ENCODE measurements around the gene ABHD8.
"Not testable (repeated sequence)": the region's sequence is repeated elsewhere in the genome, so short reads cannot be mapped to it uniquely, and the experiment has no call there.

Gene ABHD8

DNA sequence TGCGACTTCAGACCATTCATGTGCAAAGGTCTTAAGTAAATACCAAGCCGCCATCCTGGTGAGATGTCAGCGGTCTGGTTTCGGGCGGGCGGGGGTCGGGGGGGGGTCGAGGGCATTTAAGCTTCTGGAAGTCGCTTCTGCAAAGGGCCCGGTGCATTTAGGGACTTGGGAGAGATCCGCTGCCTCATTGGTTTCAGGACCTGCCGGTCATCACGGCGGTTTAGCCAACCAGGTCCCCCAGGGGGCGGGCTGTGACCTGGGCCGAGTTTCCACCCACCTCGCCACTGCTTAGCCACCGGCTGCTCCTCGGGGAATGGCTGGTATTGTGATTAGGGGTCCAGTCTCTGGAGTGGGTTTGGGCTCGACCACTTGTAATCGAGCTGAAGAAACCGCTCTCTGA is 13.7 kb downstream of the ABHD8 start:
- Histone ChIP-seq H3K4me1 (ENCODE audit: insufficient read depth, low read length) (no peaks in the 10 kb centered on the region; the same call in 1 of the 2 replicates), H3K36me3 (ENCODE audit: insufficient read depth, low read length) (no peaks in the 10 kb centered on the region; the same call in 1 of the 2 replicates), H3K9me3 (ENCODE audit: control insufficient read depth, insufficient read depth, low read length) (no peaks in the 10 kb centered on the region), H3K9ac (ENCODE audit: low read depth, low read length) (no peak overlapping the region; the same call in 1 of the 2 replicates)

DNA sequence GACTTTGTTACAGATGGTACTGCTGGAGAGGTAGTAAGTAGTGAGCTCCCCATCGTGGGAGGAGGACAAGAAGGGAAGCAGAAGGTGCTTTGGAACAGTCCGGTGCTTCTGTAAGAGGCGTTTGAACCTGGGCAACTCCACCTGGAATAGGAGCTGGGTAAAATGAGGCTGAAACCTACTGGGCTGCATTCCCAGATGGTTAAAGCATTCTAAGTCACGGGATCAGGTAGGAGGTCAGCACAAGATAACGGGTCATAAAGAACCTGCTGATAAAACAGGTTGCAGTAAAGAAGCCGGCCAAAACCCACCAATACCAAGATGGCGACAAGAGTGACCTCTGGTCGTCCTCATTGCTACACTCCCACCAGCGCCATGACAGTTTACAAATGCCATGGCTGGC is 16.5 kb downstream of the ABHD8 start:
- Histone ChIP-seq H3K4me1 (ENCODE audit: insufficient read depth, low read length) (no peaks in the 10 kb centered on the region), H3K9ac (ENCODE audit: low read depth, low read length) (no peak overlapping the region), H3K36me3 (ENCODE audit: insufficient read depth, low read length) (no peaks in the 10 kb centered on the region; the same call in 1 of the 2 replicates), H3K9me3 (ENCODE audit: control insufficient read depth, insufficient read depth, low read length) (no peaks in the 10 kb centered on the region)

DNA sequence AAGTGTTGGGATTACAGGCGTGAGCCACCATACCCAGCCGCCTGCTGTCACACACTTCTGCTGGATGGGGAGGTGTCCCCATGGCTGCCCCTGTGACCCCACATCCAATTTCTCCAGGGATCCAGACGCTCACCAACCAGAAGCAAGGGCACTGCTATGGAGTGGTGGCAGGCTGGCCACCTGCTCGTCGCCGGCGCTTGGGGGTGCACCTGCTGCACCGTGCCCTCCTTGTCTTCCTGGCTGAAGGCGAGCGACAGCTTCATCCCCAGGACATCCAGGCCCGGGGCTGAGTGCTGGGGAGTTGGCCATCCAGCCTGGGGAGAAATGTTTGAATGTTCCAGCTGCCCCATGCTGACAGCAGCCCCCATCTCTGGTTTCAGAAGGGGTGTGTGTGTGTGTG is 17.0 kb downstream of the ABHD8 start:
- Histone ChIP-seq H3K36me3 (ENCODE audit: insufficient read depth, low read length) (no peaks in the 10 kb centered on the region; the same call in 1 of the 2 replicates), H3K9ac (ENCODE audit: low read depth, low read length) (no peak overlapping the region), H3K4me1 (ENCODE audit: insufficient read depth, low read length) (no peaks in the 10 kb centered on the region), H3K9me3 (ENCODE audit: control insufficient read depth, insufficient read depth, low read length) (no peaks in the 10 kb centered on the region)

DNA sequence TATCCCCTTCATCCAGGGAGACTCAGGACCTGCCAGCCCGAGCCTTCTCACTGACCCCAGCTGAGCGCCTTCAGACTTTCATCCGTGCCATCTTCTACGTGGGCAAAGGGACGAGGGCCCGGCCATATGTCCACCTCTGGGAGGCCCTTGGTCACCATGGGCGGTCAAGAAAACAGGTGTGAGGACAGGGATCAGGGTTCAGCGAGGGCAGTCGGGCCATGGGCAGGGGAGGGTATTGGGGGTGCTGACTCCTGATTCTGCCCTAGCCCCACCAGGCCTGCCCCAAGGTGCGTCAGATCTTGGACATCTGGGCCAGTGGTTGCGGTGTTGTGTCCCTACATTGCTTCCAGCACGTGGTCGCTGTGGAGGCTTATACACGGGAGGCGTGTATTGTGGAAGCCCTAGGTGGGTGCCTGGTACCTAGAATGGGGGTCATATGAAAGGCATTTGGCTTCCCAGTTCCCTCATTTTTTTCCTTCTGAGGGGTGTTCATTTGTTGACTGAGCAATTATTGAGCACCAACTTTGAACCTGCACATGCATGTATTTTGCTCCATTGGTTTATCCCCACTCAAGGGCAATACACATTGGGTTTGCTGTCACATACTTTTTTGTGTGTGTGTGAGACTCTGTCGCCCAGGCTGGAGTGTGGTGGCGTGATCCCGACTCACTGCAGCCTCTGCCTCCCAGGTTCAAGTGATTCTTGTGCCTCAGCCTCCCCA is 17.6 kb downstream of the ABHD8 start:
- H3K9ac ChIP-seq (ENCODE audit: low read depth, low read length): no peak overlapping the region
- H3K36me3 ChIP-seq (ENCODE audit: insufficient read depth, low read length): no peaks in the 10 kb centered on the region; the same call in 1 of the 2 replicates
- H3K4me1 ChIP-seq (ENCODE audit: insufficient read depth, low read length): no peaks in the 10 kb centered on the region
- H3K9me3 ChIP-seq (ENCODE audit: control insufficient read depth, insufficient read depth, low read length): no peaks in the 10 kb centered on the region

DNA sequence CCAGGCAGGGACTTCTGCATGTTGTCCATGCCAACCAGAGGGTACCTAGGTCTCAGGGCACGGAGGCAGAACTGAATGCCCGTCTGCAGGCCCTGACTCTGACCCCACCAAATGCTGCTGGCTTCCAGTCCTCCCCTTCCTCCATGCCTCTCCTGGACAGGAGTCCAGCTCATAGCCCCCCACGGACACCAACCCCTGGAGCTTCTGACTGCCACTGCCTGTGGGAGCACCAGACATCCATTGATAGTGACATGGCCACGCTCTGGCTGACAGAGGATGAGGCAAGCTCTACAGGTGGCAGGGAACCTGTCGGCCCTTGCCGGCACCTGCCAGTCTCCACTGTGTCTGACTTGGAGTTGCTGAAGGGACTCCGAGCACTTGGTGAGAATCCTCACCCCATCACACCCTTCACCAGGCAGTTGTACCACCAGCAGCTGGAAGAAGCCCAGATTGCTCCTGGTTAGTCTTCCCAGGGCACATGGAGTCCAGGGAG is 19.7 kb downstream of the ABHD8 start:
- Histone ChIP-seq H3K9me3 (ENCODE audit: control insufficient read depth, insufficient read depth, low read length) (no peaks in the 10 kb centered on the region), H3K9ac (ENCODE audit: low read depth, low read length) (no peak overlapping the region), H3K4me1 (ENCODE audit: insufficient read depth, low read length) (no peaks in the 10 kb centered on the region), H3K36me3 (ENCODE audit: insufficient read depth, low read length) (no peaks in the 10 kb centered on the region; the same call in 1 of the 2 replicates)

DNA sequence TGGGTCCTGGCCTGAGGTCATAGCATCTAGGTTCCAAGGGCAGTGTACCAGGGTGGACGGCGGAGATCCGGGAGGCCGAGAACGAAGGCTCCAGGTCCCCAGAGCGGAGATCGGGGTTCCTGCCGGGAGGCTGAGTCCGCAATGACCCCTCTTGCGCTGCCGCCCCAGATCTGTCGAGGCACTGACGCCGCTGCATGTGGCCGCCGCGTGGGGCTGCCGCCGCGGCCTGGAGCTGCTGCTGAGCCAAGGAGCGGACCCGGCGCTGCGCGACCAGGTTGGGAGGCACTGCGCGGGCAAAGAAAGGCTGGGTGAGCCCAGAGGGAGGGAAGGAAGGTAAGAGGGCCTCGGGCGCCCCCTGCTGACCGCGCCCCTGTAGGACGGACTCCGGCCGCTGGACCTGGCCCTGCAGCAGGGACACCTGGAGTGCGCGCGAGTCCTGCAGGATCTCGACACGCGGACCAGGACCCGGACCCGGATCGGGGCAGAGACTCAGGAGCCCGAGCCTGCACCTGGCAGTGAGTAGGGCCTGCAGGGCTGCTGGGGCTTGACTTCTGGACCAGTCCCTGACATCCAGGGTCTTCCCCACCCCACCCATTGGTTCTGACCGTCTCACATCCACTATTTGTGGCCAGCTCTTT is 20.6 kb downstream of the ABHD8 start:
- no peaks in the 10 kb centered on the region for H3K4me1 ChIP-seq (ENCODE audit: insufficient read depth, low read length)
- peak overlapping the region; percentile 49; the same call in 1 of the 2 replicates for H3K9ac ChIP-seq (ENCODE audit: low read depth, low read length)
- H3K9me3 ChIP-seq (ENCODE audit: control insufficient read depth, insufficient read depth, low read length): no peaks in the 10 kb centered on the region
- peaks cover under 1% of the 10 kb centered on the region; the same call in 1 of the 2 replicates for H3K36me3 ChIP-seq (ENCODE audit: insufficient read depth, low read length)

DNA sequence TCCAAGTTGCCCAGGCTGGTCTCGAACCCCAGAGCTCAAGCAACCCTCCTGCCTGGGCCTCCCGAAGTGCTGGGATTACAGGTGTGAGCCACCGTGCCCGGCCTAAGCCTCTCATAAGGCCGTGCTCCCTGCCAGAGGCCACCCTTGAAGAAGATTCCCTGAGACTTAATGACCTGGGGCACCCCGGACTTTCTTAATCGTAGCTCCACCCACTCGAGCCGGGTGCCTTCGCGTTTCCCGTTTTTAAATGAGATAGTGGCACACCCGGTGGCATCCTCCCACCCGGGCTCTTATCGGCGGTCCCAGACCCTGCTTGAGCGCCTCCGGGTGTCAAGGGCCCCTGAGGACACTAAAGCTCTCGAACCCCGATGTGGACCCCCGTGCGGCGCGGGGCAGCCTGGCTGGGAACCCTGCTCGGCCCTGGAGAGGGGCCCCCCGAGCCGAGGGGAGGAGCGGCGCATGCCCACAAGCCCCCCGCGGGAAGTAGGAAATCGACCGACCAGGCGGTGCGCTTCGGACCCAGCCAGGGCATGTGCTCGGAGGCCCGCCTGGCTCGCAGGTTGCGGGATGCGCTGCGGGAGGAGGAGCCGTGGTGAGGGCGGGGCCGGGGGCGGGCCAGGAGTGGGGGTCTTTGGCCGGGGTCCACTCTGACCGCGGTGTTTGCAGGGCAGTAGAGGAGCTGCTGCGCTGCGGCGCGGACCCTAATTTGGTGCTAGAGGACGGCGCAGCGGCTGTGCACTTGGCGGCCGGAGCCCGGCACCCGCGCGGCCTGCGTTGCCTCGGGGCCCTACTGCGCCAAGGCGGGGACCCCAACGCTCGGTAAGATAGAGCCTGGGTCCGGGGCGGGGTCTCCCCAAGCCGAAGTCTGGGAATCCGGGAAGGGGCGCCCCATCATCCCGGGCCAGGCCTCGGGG is 21.6 kb downstream of the ABHD8 start, which contains the start of gene ANKLE1:
Gene ANKLE1 (plus strand): TSS at position 511 of the 914 bp plus-strand sequence. CDS start 20 bp downstream, at position 531.
- Histone ChIP-seq H3K36me3 (ENCODE audit: insufficient read depth, low read length) (peaks cover 9% of the 10 kb centered on the region), H3K4me1 (ENCODE audit: insufficient read depth, low read length) (no peaks in the 10 kb centered on the region), H3K9me3 (ENCODE audit: control insufficient read depth, insufficient read depth, low read length) (no peaks in the 10 kb centered on the region), H3K9ac (ENCODE audit: low read depth, low read length) (peak within 1 kb of the TSS; percentile 49; the same call in 1 of the 2 replicates)

DNA sequence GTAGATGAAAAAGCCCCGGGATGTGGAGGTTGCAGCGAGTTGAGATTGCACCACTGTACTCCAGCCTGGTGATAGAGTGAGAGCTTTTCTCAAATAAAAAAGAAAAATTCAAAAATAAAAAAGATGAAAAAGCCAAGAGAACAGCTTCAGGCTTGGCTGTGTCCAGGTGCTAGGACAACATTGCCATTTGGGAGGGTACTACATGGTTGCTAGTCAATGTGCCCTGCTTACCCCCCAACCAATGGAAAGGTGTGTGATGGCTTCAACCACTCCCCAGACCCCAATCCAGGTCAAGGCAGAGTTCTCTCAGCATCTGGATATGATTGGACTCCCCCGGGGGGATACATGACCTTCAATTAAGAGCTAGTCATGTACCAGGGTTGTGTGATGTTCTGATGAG is 23.8 kb downstream of the ABHD8 start:
- Histone ChIP-seq H3K9me3 (ENCODE audit: control insufficient read depth, insufficient read depth, low read length) (no peaks in the 10 kb centered on the region), H3K36me3 (ENCODE audit: insufficient read depth, low read length) (peaks cover 12% of the 10 kb centered on the region), H3K9ac (ENCODE audit: low read depth, low read length) (no peak overlapping the region), H3K4me1 (ENCODE audit: insufficient read depth, low read length) (no peaks in the 10 kb centered on the region)

DNA sequence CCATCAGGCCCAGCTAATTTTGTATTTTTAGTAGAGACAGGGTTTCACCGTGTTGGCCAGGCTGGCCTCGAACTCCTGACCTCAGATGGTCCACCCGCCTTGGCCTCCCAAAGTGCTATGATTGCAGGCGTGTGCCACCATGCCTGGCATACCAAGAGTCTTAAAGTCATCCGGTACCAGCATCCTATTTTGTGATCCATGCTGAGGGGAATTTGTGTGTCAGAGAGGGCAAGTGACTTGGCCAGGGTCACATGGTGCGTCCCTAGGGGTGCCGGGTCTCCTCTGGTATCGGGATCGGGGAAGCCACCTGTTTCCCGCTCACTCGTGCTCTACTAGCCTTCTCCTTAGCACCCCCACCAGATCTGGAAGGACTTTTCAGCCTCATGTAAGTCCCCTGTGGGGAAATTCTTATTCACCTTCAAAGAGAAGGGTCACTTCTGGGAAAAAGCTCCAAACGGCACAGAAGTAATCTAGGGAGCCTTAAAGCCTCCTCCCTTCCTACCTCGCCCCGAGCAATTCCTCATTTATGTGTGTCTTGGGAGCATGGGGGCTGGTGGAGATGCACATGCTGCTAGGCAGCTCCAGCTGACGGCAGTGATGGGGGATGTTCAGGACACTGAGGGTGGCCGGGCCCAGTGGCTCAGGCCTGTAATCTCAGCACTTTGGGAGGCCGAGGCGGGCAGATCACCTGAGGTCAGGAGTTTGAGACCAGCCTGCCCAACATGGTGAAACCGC is 27.6 kb downstream of the ABHD8 start:
- Histone ChIP-seq H3K9me3 (ENCODE audit: control insufficient read depth, insufficient read depth, low read length) (no peaks in the 10 kb centered on the region), H3K4me1 (ENCODE audit: insufficient read depth, low read length) (no peaks in the 10 kb centered on the region), H3K9ac (ENCODE audit: low read depth, low read length) (no peak overlapping the region), H3K36me3 (ENCODE audit: insufficient read depth, low read length) (peaks cover 28% of the 10 kb centered on the region)

DNA sequence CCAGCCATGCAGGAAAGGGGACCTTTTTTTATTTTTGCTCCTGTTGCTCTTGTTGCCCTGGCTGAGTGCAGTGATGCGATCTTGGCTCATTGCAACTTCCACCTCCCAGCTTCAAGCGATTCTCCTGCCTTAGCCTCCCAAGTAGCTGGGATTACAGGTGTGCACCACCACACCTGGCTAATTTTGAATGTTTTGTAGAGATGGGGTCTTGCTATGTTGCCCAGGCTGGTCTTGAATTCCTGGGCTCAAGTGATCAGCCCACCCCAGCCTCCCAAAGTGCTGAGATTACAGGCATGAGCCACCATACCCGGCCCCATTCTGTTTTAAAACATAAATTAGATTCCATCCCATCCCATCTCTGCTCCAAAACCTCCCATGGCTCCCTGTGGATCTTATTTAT is 28.3 kb downstream of the ABHD8 start:
- peaks cover 28% of the 10 kb centered on the region for H3K36me3 ChIP-seq (ENCODE audit: insufficient read depth, low read length)
- H3K9ac ChIP-seq (ENCODE audit: low read depth, low read length); H3K9me3 ChIP-seq (ENCODE audit: control insufficient read depth, insufficient read depth, low read length); H3K4me1 ChIP-seq (ENCODE audit: insufficient read depth, low read length): not testable (repeated sequence)

DNA sequence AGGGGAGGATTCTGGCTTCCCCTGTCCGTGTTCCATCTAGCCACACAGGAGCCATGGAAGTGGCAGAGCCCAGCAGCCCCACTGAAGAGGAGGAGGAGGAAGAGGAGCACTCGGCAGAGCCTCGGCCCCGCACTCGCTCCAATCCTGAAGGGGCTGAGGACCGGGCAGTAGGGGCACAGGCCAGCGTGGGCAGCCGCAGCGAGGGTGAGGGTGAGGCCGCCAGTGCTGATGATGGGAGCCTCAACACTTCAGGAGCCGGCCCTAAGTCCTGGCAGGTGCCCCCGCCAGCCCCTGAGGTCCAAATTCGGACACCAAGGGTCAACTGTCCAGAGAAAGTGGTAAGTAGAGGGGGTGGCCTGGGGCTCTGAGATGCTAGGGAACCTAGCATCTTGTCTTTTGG is 34.5 kb downstream of the ABHD8 start:
- Histone ChIP-seq H3K9me3 (ENCODE audit: control insufficient read depth, insufficient read depth, low read length) (no peaks in the 10 kb centered on the region), H3K4me1 (ENCODE audit: insufficient read depth, low read length) (peaks cover 9% of the 10 kb centered on the region), H3K9ac (ENCODE audit: low read depth, low read length) (no peak overlapping the region), H3K36me3 (ENCODE audit: insufficient read depth, low read length) (peaks cover 13% of the 10 kb centered on the region)

DNA sequence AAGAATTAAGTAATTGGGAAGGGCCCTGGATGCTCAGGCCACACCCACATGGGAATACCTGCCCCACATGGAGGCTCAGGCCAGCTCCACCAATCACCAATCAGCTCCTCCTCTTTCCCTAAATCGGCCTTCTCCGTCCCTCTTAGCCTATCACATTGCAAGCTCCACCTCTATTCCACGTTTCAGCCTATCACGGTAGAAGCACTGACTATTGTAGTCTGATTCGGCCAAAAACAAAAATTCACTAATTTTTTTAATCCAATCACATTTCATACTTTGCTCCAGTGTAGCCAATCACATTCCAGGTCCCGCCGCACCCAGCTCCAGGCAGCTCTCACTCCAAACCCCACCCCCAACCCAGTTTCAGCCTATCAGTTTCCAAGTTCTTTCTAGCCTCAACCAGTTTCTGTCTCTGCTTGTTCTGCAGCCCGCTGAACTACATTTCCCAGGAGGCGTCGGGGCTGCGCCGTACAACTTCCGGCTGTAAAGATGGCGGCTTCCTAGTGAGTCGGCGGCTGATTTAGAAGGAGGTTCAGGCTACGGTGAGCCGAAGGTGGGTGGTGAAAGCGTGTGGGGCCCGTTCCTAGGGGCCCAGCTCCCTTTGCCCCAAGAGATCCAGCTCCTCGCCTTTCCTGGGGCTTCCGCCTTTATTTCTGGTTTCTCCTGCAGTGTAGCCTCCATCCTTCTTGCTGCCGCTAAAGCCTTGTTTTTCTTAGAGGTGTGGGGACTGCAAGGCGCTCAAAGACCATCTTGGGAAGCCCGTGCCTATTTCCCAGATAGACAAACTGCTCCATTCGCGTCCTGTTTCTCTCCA is 36.0 kb downstream of the ABHD8 start, which contains the start of gene BABAM1:
Gene BABAM1 (plus strand): TSS at position 469 of the 814 bp plus-strand sequence. CDS start 1,364 bp downstream, outside the sequence.
- H3K36me3 ChIP-seq (ENCODE audit: insufficient read depth, low read length): peaks cover 7% of the 10 kb centered on the region
- no peaks in the 10 kb centered on the region for H3K9me3 ChIP-seq (ENCODE audit: control insufficient read depth, insufficient read depth, low read length)
- H3K9ac ChIP-seq (ENCODE audit: low read depth, low read length): peak within 1 kb of the TSS; percentile 89
- H3K4me1 ChIP-seq (ENCODE audit: insufficient read depth, low read length): peaks cover 9% of the 10 kb centered on the region

DNA sequence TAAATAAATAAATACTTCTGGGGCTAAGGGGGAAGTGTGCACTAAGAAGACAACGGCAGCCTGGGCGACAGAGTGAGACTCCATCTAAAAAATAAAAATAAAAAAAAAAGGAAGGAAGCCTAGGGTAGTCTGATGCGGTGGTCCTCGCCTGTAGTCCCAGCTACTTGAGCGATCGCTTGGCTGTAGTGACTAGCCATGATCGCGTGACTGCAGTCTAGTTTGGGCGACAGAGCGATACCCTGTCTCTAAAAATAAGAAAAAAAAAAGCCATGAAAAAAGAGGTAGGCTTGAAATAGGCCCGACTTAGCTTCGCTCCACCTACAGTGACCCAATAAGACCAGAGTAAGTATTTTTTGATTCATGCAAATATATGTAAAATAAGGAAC is 36.6 kb downstream of the ABHD8 start:
- Histone ChIP-seq H3K36me3 (ENCODE audit: insufficient read depth, low read length) (peaks cover 7% of the 10 kb centered on the region), H3K4me1 (ENCODE audit: insufficient read depth, low read length) (peaks cover 9% of the 10 kb centered on the region), H3K9ac (ENCODE audit: low read depth, low read length) (no peak overlapping the region; the same call in 1 of the 2 replicates), H3K9me3 (ENCODE audit: control insufficient read depth, insufficient read depth, low read length) (no peaks in the 10 kb centered on the region)
